SK-N-SH treated with all-trans-retinoic acid at 6 μM for 48 hours (cell line): ENCODE measurements around the gene PDE1C.

Experiments
- ATAC-seq: fragments of 200-7000 bp; cut with Tn5 transposase; 3 replicates; pipeline ENCODE4 v1.9.1; 2020; ENCODE audit warnings: mild to moderate bottlenecking, moderate library complexity
- BACH2 ChIP-seq: fragments of 250-450 bp; sonication (Bioruptor Pico); IDR thresholded peaks from 2 replicates; pipeline ENCODE4 v1.9.0; 2021; ENCODE audit warnings: mild to moderate bottlenecking, borderline replicate concordance
- CREB5 ChIP-seq: fragments of 250-450 bp; sonication (Bioruptor Pico); IDR thresholded peaks from 2 replicates; pipeline ENCODE4 v1.5.1; 2020; ENCODE audit warnings: low read depth, mild to moderate bottlenecking, moderate library complexity
- CSDC2 ChIP-seq: fragments of 250-450 bp; sonication (Bioruptor Pico); IDR thresholded peaks from 2 replicates; pipeline ENCODE4 v1.5.0; 2020; ENCODE audit warnings: mild to moderate bottlenecking, moderate library complexity
- CSRNP3 ChIP-seq: fragments of 250-450 bp; sonication (Bioruptor Pico); IDR thresholded peaks from 2 replicates; pipeline ENCODE4 v1.5.1; 2021; ENCODE audit warnings: mild to moderate bottlenecking, moderate library complexity
- ESRRG ChIP-seq: fragments of 250-450 bp; sonication (Bioruptor Pico); IDR thresholded peaks from 2 replicates; pipeline ENCODE4 v1.6.1; 2021; ENCODE audit warnings: mild to moderate bottlenecking
- GLIS3 ChIP-seq: fragments of 250-450 bp; sonication (Bioruptor Pico); IDR thresholded peaks from 2 replicates; pipeline ENCODE4 v1.5.0; 2020; ENCODE audit warnings: mild to moderate bottlenecking, moderate library complexity
- ISL1 ChIP-seq: fragments of 250-450 bp; sonication (Bioruptor Pico); IDR thresholded peaks from 2 replicates; pipeline ENCODE4 v2.1.2; 2022; ENCODE audit warnings: mild to moderate bottlenecking, moderate library complexity
- OSR1 ChIP-seq: fragments of 250-450 bp; sonication (Bioruptor Pico); IDR thresholded peaks from 2 replicates; pipeline ENCODE4 v1.8.0; 2022; ENCODE audit warnings: moderate library complexity, mild to moderate bottlenecking, inconsistent platforms
- PATZ1 ChIP-seq: fragments of 250-450 bp; sonication (Bioruptor Pico); IDR thresholded peaks from 2 replicates; pipeline ENCODE4 v1.8.0; 2020; ENCODE audit warnings: mild to moderate bottlenecking, moderate library complexity, borderline replicate concordance
- POU6F1 ChIP-seq: fragments of 250-450 bp; sonication (Bioruptor Pico); IDR thresholded peaks from 2 replicates; pipeline ENCODE4 v1.8.0; 2021; ENCODE audit warnings: low read depth, mild to moderate bottlenecking, moderate library complexity, borderline replicate concordance
- PPARA ChIP-seq: fragments of 250-450 bp; sonication (Bioruptor Pico); IDR thresholded peaks from 2 replicates; pipeline ENCODE4 v1.5.0; 2020; ENCODE audit warnings: mild to moderate bottlenecking, borderline replicate concordance
- RARB ChIP-seq: fragments of 250-450 bp; sonication (Bioruptor Pico); IDR thresholded peaks from 2 replicates; pipeline ENCODE4 v1.8.0; 2021; ENCODE audit warnings: mild to moderate bottlenecking, moderate library complexity
- TCF4 ChIP-seq: fragments of 250-450 bp; sonication (Bioruptor Pico); IDR thresholded peaks from 2 replicates; pipeline ENCODE4 v1.8.0; 2021; ENCODE audit warnings: mild to moderate bottlenecking, moderate library complexity, borderline replicate concordance
- TOX ChIP-seq: fragments of 250-450 bp; sonication (Bioruptor Pico); IDR thresholded peaks from 2 replicates; pipeline ENCODE4 v1.8.0; 2021; ENCODE audit warnings: mild to moderate bottlenecking, moderate library complexity, borderline replicate concordance
- TSHZ2 ChIP-seq: fragments of 250-450 bp; sonication (Bioruptor Pico); IDR thresholded peaks from 2 replicates; pipeline ENCODE4 v1.5.0; 2020; ENCODE audit warnings: mild to moderate bottlenecking, moderate library complexity
- ZC3H10 ChIP-seq: fragments of 250-450 bp; sonication (Bioruptor Pico); IDR thresholded peaks from 2 replicates; pipeline ENCODE4 v1.5.1; 2021; ENCODE audit warnings: mild to moderate bottlenecking, moderate library complexity
- ZFP3 ChIP-seq: fragments of 250-450 bp; sonication (Bioruptor Pico); IDR thresholded peaks from 2 replicates; pipeline ENCODE4 v1.5.0; 2020; ENCODE audit warnings: mild to moderate bottlenecking, moderate library complexity
- ZNF565 ChIP-seq: fragments of 450-650 bp; formaldehyde crosslinking; conservative IDR thresholded peaks from 2 replicates; pipeline ENCODE4 v1.5.0; 2020; ENCODE audit warnings: low read depth, mild to moderate bottlenecking, moderate library complexity
- ZNF70 ChIP-seq: fragments of 450-650 bp; formaldehyde crosslinking; IDR thresholded peaks from 2 replicates; pipeline ENCODE4 v1.5.0; 2020; ENCODE audit warnings: mild to moderate bottlenecking, moderate library complexity
- ZNF8 ChIP-seq: fragments of 450-650 bp; formaldehyde crosslinking; IDR thresholded peaks from 2 replicates; pipeline ENCODE4 v1.5.0; 2020; ENCODE audit warnings: mild to moderate bottlenecking, moderate library complexity

The PDE1C gene

GRCh38 chr7:31860925-31861324 lies 209.3 kb downstream of the PDE1C start (continued):
- TF ChIP-seq CSRNP3 (CRISPR knock-in tag) (no peak), TSHZ2 (CRISPR knock-in tag) (no peak), CREB5 (CRISPR knock-in tag) (no peak), OSR1 (no peak), ESRRG (no peak)

GRCh38 chr7:31858055-31858454 lies 212.2 kb downstream of the PDE1C start:
- ATAC-seq = no peak

GRCh38 chr7:31857172-31857571 lies 213.0 kb downstream of the PDE1C start:
- ATAC-seq = no peak
- TF ChIP-seq CREB5 (CRISPR knock-in tag) (no peak), ZC3H10 (no peak), ZNF70 (CRISPR knock-in tag) (no peak), OSR1 (no peak), POU6F1 (CRISPR knock-in tag) (no peak), ZNF8 (CRISPR knock-in tag) (no peak), PPARA (CRISPR knock-in tag) (no peak)

More at GRCh38 chr7:31858055-31858454, 212.2 kb downstream of the PDE1C start:
- no peak for TF ChIP-seq RARB (CRISPR knock-in tag)
- no peak for TF ChIP-seq ESRRG
- no peak for TF ChIP-seq CSRNP3 (CRISPR knock-in tag)
- TF ChIP-seq ZFP3 (CRISPR knock-in tag) = no peak
- TF ChIP-seq POU6F1 (CRISPR knock-in tag) = no peak
- no peak for TF ChIP-seq GLIS3 (CRISPR knock-in tag)
- no peak for TF ChIP-seq OSR1
- TF ChIP-seq CSDC2 = no peak
- TF ChIP-seq TOX (CRISPR knock-in tag) = no peak
- TF ChIP-seq PPARA (CRISPR knock-in tag) = no peak
- no peak for TF ChIP-seq ISL1 (CRISPR knock-in tag)
- no peak for TF ChIP-seq ZNF565 (CRISPR knock-in tag)
- no peak for TF ChIP-seq TCF4
- no peak for TF ChIP-seq ZC3H10
- TF ChIP-seq BACH2 = no peak
- TF ChIP-seq PATZ1 (CRISPR knock-in tag) = no peak
